Memory B cell (primary cell): Measurements from ENCODE around the gene BMP7.

Experiments
- ATAC-seq: fragments of 150-1000 bp; cut with Tn5 transposase; 2 replicates; pipeline ENCODE4 v1.10.0; 2021; ENCODE audit warnings: low read depth, mild to moderate bottlenecking, moderate library complexity
- DNase-seq, 2 donors: peaks; one replicate each; pipeline ENCODE4 v3.0.0; 2022; ENCODE audit warnings: low spot score in 2 of 2
- H3K27ac Mint-ChIP-seq: one replicate; pipeline ENCODE4 v1.8.0; 2022; ENCODE audit warnings: mild to moderate bottlenecking, moderate library complexity, mixed read lengths
- H3K27me3 Mint-ChIP-seq: one replicate; pipeline ENCODE4 v1.8.0; 2022; ENCODE audit warnings: mixed read lengths
- H3K36me3 Mint-ChIP-seq: one replicate; pipeline ENCODE4 v1.8.0; 2022; ENCODE audit warnings: mild to moderate bottlenecking, mixed read lengths
- H3K4me1 Mint-ChIP-seq: one replicate; pipeline ENCODE4 v1.8.0; 2022; ENCODE audit warnings: mixed read lengths
- H3K4me3 Mint-ChIP-seq: one replicate; pipeline ENCODE4 v1.8.0; 2022; ENCODE audit warnings: mild to moderate bottlenecking, moderate library complexity, mixed read lengths
- H3K9me3 Mint-ChIP-seq: one replicate; pipeline ENCODE4 v1.8.0; 2022; ENCODE audit warnings: mixed read lengths

The BMP7 gene

GRCh38 chr20:57266291-57267157, at the start of gene BMP7:
TSS of gene BMP7 (minus strand) at chr20:57266641. CDS start at chr20:57266122, 519 bp downstream.
- Mint-ChIP-seq H3K27me3 (peaks cover 22% of the 10 kb centered on the region), H3K4me1 (peaks cover 7% of the 10 kb centered on the region), H3K4me3 (no peak within 1 kb of the TSS), H3K36me3 (peaks cover 1% of the 10 kb centered on the region), H3K9me3 (no peaks in the 10 kb centered on the region), H3K27ac (no peak within 1 kb of the TSS)
- ATAC-seq (no peak), DNase-seq (no peak)

GRCh38 chr20:57315976-57316480, 49.6 kb upstream of the BMP7 start:
- H3K9me3 Mint-ChIP-seq = no peaks in the 10 kb centered on the region
- H3K4me1 Mint-ChIP-seq = no peaks in the 10 kb centered on the region
- peaks cover 20% of the 10 kb centered on the region for H3K27me3 Mint-ChIP-seq
- H3K4me3 Mint-ChIP-seq = no peak overlapping the region
- H3K36me3 Mint-ChIP-seq = no peaks in the 10 kb centered on the region
- ATAC-seq = no peak
- DNase-seq = no peak
- H3K27ac Mint-ChIP-seq = no peak overlapping the region

- no peaks in the 10 kb centered on the region for H3K36me3 Mint-ChIP-seq
- no peak for DNase-seq
- no peak overlapping the region for H3K4me3 Mint-ChIP-seq
- no peaks in the 10 kb centered on the region for H3K4me1 Mint-ChIP-seq
- no peak for ATAC-seq
- peaks cover 19% of the 10 kb centered on the region for H3K27me3 Mint-ChIP-seq
- H3K27ac Mint-ChIP-seq = no peak overlapping the region
- H3K9me3 Mint-ChIP-seq = no peaks in the 10 kb centered on the region
Measured at GRCh38 chr20:57315083-57315975, 48.9 kb upstream of the BMP7 start.

DNA sequence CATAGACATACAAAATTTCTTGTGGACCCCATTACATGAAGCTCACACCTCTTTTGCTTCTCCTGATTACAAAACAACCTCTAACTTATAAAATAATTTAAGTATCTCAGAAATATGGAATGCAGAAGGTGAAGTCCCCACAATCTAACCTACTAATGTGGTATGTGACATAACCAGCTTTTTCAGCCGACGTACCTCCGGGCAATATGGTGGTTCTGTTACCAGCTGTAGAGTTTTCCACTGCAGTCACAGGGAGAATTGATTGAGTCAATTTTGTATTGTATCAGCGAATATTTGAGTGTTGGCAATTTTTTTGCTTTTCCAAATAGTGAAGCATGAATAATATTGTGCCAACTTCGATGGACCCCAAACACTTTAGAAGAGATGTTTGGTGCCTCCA, 47.5 kb upstream of the BMP7 start:
- Mint-ChIP-seq H3K4me3 (no peak overlapping the region), H3K27me3 (peaks cover 14% of the 10 kb centered on the region), H3K9me3 (no peaks in the 10 kb centered on the region), H3K27ac (no peak overlapping the region), H3K36me3 (no peaks in the 10 kb centered on the region), H3K4me1 (no peaks in the 10 kb centered on the region)
- no peak for DNase-seq
- ATAC-seq = no peak

DNA sequence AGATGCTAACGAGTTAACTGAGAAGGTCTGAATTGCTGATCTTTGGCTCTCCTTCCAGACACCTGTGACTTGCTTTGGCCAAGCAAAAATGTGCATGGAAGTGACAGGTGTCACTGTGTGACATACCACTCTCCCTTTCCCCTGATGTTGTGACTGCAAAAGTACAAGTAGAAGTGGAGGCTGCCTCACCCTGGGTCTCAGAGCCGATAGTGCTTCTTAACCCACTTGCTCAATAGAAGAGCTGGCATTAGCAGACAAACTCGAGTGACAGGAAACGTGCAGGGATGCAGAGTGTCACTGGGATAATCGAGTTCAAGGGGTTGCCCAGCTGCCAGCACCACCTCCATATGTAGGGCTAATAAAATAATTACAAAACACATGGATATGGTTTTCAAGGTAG, 46.8 kb upstream of the BMP7 start:
- Mint-ChIP-seq H3K4me1 (no peaks in the 10 kb centered on the region), H3K27me3 (peaks cover 9% of the 10 kb centered on the region), H3K27ac (no peak overlapping the region), H3K36me3 (no peaks in the 10 kb centered on the region), H3K9me3 (no peaks in the 10 kb centered on the region), H3K4me3 (no peak overlapping the region)
- no peak for DNase-seq
- no peak for ATAC-seq

DNA sequence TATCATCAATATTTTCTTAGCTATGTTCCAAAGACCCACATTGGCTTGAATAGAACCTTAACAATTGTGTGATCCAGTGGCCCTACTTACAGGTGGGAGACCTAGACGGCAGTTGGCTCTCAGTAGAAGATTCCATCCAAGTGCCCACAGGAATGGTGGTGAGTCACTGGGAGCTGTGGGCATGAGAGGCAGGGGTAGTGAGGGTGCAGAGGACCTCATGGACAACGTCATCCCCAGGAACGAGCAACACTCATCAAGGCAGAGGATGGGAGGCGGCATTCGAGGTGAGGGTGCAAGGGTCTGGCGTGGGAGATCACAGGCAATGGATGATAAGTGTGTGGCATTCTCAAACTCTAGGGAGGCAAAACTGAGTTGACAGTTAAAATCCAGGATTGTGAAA, 45.7 kb upstream of the BMP7 start:
- Mint-ChIP-seq H3K27me3 (peaks cover 10% of the 10 kb centered on the region), H3K4me1 (no peaks in the 10 kb centered on the region), H3K27ac (no peak overlapping the region), H3K9me3 (no peaks in the 10 kb centered on the region), H3K36me3 (no peaks in the 10 kb centered on the region), H3K4me3 (no peak overlapping the region)
- ATAC-seq = no peak
- DNase-seq = no peak

GRCh38 chr20:57310821-57311514, 44.5 kb upstream of the BMP7 start:
- H3K9me3 Mint-ChIP-seq = no peaks in the 10 kb centered on the region
- no peak overlapping the region for H3K27ac Mint-ChIP-seq

DNA sequence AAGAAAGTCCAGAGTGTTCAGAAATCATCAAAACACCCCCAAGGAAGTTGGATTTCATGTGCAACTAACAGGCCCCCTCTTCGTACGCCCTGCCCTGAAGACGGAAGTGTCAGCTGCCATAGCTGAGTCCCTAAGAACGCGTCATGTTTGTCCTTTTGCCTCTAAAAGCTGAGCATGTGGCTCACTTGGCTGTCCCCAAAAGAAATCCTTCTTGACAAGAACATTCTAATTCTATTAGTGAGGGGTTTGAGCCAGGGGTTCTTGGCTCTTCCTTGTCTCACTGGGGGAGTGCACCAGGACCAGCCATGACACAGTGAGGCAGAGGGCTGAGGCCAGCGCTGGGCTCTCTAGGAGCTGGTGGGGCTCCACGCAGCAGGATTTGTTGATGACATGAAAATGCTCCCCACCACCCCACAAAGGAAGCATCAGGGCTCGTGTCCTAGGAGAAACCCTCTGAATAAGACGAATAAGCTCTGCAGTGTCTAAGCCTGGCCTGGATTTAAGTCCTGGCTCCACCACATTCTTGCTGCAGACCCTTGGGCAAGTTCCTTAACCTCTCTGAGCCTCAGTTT, 43.2 kb upstream of the BMP7 start:
- no peaks in the 10 kb centered on the region for H3K36me3 Mint-ChIP-seq
- H3K27ac Mint-ChIP-seq = no peak overlapping the region
- H3K9me3 Mint-ChIP-seq = no peaks in the 10 kb centered on the region
- H3K27me3 Mint-ChIP-seq = peaks cover 12% of the 10 kb centered on the region
- no peak overlapping the region for H3K4me3 Mint-ChIP-seq
- no peak for ATAC-seq
- H3K4me1 Mint-ChIP-seq = no peaks in the 10 kb centered on the region
- DNase-seq = no peak

More at GRCh38 chr20:57310821-57311514, 44.5 kb upstream of the BMP7 start:
- H3K4me1 Mint-ChIP-seq = no peaks in the 10 kb centered on the region
- ATAC-seq (no peak), DNase-seq (no peak)
- H3K27me3 Mint-ChIP-seq = peaks cover 12% of the 10 kb centered on the region
- no peak overlapping the region for H3K4me3 Mint-ChIP-seq
- no peaks in the 10 kb centered on the region for H3K36me3 Mint-ChIP-seq

DNA sequence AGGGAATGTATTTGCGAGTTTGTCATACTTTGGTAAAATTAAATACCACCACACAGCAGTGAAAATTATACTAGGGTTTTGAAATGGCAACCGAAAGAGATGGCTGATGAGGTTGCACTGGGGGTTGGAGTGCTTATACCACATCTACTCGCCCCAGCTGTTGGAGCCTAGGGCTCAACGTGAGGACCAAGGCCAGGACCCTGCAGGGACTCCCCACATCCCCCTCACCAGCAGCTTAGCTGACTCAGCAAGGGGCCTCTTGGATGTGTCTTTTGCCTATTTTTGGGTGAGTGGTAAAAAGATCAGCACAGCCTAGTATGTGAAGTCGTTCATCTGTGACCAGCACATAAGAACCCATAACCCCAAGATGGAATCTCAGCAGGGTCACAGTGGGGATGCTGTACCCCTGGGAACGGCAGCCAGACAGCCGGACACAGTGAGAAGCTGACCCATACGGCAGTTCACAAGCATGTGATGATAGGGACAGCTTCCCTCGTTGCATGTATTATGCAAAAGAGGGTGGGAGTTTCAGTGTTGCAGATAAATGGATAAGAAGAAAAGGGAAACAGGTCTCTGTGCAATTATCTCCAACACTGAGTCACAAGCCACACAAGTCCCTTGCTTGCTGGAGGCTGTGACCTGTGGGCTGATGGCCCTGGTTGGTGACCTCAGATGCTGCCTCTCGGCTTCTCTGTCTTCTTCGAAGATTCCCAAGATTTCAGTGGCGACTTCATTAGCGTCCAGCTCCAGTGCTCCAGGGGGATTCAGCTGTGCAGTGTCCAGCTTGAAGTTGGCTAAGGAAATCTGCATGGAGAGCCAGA, 42.2 kb upstream of the BMP7 start:
- no peaks in the 10 kb centered on the region for H3K4me1 Mint-ChIP-seq
- H3K27ac Mint-ChIP-seq = no peak overlapping the region
- H3K27me3 Mint-ChIP-seq = peaks cover 13% of the 10 kb centered on the region
- H3K36me3 Mint-ChIP-seq = no peaks in the 10 kb centered on the region
- no peaks in the 10 kb centered on the region for H3K9me3 Mint-ChIP-seq
- DNase-seq = no peak
- H3K4me3 Mint-ChIP-seq = no peak overlapping the region
- ATAC-seq = no peak

- Mint-ChIP-seq H3K4me3 (no peak overlapping the region), H3K36me3 (peaks cover 1% of the 10 kb centered on the region), H3K27ac (no peak overlapping the region), H3K27me3 (peaks cover 17% of the 10 kb centered on the region), H3K4me1 (no peaks in the 10 kb centered on the region), H3K9me3 (peaks cover 2% of the 10 kb centered on the region)
- ATAC-seq (no peak), DNase-seq (no peak)
Measured at GRCh38 chr20:57306747-57307146, 40.3 kb upstream of the BMP7 start.

DNA sequence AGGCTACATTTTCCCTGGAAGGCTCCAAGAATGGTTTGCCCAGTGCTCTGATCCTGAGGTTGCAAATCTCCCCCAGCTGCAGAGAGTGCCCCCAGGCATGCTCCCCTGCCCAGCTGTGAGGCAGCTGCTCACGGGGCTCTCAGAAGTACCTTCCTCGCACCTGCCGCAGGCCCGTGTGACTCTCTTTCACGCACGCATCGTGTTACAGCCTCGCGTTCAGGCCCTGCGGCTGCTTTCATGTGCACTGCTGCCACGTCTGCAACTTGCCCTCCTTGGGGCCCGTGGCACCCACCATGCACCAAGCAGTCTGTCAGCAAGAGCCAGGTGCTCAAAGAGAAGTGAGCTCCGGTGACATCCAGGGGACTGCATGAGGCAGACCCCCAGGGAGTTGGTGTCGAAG, 34.6 kb upstream of the BMP7 start:
- ATAC-seq (no peak), DNase-seq (no peak)
- Mint-ChIP-seq H3K9me3 (peaks cover 6% of the 10 kb centered on the region), H3K27ac (no peak overlapping the region), H3K4me1 (no peaks in the 10 kb centered on the region), H3K36me3 (peaks cover 1% of the 10 kb centered on the region), H3K27me3 (peaks cover 14% of the 10 kb centered on the region), H3K4me3 (no peak overlapping the region)

GRCh38 chr20:57298457-57298856, 32.0 kb upstream of the BMP7 start:
- Mint-ChIP-seq H3K27ac (no peak overlapping the region), H3K9me3 (peaks cover 6% of the 10 kb centered on the region), H3K27me3 (peaks cover 9% of the 10 kb centered on the region), H3K4me3 (no peak overlapping the region), H3K4me1 (no peaks in the 10 kb centered on the region), H3K36me3 (peaks cover 1% of the 10 kb centered on the region)
- ATAC-seq (no peak), DNase-seq (no peak)

DNA sequence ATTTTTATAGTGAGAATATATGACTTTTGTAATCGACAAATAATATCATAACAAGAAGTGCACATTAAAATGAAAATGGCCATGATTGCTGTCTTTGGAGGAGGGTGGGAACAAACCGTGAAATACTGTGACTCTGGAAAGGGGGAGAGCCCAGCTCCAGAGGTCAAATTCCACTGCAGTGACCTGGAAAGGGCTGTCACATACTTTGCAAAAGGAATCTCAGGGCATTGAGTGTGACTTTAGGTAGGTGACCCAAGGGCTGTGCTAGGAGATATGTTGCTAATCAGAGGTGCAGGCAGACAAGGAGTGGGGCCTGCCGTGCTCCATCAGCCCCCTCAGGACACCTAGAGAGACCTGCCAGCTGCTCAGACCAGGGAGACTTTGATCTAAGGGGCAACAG, 28.1 kb upstream of the BMP7 start:
- peaks cover 2% of the 10 kb centered on the region for H3K9me3 Mint-ChIP-seq
- no peaks in the 10 kb centered on the region for H3K4me1 Mint-ChIP-seq
- H3K27ac Mint-ChIP-seq = no peak overlapping the region
- ATAC-seq (no peak), DNase-seq (no peak)
- H3K4me3 Mint-ChIP-seq = no peak overlapping the region
- no peaks in the 10 kb centered on the region for H3K36me3 Mint-ChIP-seq
- peaks cover 19% of the 10 kb centered on the region for H3K27me3 Mint-ChIP-seq
